SH-SY5Y (cell line): ENCODE results near the gene ZSCAN18.

Source experiments
- GATA2 ChIP-seq: IDR thresholded peaks from 2 replicates; pipeline ENCODE4 v1.6.1; 2011; ENCODE audit warnings: mild to moderate bottlenecking, low read depth, low read length
- GATA3 ChIP-seq: IDR thresholded peaks from 2 replicates; pipeline ENCODE4 v1.6.1; 2011; ENCODE audit warnings: low read depth, mild to moderate bottlenecking, low read length, moderate library complexity

Gene ZSCAN18

DNA sequence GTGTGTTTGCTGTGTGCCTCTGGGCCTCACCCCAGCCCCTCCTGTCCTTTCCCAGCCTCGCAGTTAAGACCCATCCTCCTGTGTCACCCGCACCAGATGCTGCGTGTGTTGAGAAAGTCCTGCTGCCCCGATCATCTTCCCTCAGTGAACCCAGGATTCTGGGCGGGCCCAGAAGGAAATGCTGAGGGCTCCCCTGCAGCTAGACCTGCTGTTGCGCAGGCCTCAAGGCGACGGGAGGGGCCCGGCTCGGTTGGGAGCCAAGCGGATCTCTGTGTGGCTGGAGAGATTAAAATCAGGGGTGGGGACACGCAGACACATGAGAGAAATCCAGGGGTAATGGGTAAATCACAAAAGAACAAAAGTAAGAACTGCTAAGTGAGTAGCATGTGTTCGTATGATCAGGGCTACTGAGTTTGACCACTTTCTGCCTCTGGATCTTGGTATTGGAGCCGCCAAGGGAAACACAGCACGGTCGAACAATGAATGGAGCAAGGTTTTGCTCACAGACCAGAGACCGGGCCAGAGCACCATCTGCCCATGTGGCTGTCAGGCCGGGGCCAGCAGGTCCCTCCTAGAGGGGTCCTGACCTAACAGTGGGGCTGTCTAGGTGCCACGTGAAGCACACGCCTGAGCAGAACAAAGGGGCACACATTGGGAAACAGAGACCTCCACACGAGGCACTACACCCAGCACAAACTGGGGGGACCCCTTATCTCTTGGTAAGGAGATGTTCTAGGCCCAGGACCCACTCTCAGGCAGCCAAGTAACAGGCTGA, 57.1 kb downstream of the ZSCAN18 start:
- TF ChIP-seq GATA3: no peak
- TF ChIP-seq GATA2: no peak

DNA sequence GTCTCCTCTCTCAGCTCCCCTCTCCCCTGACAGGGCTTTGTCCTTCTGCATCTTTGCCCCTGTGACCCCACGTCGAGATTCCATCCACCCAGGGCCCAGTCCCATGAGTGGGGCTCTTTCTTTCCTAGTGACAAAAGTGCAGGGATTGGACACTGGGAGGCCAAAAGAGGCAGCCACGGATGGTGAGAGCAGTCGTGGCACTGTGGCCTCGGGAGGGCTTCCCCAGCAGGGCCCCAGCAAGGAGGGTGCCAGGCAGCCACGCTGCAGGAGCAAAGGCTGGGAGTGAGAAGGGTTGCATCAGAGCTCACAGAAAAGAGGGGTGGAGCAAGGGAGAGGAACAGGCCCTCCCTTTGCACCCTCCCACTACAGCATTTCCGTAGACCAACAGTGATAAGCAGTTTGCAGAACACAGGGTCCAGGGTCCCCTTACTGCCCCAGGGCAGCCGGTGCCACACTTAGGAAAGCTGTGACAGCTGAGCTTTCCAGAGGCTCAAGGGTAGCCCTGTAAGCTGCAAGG, 59.3 kb downstream of the ZSCAN18 start:
- TF ChIP-seq GATA2 (no peak), GATA3 (no peak)

- TF ChIP-seq GATA3 (no peak), GATA2 (no peak)
These were observed 59.9 kb downstream of the ZSCAN18 start for GRCh38 chr19:58037927-58038687.

GRCh38 chr19:58035863-58036262, 62.2 kb downstream of the ZSCAN18 start:
- TF ChIP-seq GATA2: no peak
- no peak for TF ChIP-seq GATA3

DNA sequence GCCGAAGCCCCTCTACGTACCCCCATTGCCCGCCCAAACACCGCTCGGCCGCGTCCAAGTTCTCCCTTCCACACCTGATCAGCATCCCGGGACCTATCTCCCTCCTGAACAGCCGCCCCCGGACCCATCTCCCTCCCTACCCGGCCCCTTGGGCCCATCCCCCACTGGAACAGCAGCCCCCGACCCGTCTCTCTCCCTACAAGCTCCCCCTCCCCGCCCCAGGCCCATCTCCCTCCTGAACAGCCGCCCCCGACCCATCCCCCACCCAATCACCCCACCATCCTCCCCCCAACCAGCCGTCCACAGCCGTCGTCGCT, 63.6 kb downstream of the ZSCAN18 start:
- TF ChIP-seq GATA3 (no peak), GATA2 (no peak)
